Endothelial cell of umbilical vein (primary cell): Measurements from ENCODE around the gene ZSCAN25. TPM values are rescaled to one million over a fixed set of nuclear protein-coding genes. Genes with fewer than 3 reads are reported as not detected.

Source experiments
- BruUV-seq: library from RNA; stranded (reverse); fragments of 400-500 nt; replicated peaks from 2 replicates; lab custom pipeline; 2021; lab: Mats Ljungman, UMichigan
- CTCF ChIA-PET: fragments of 300-600, 350-600 bp; sonication (Branson Sonifier 250); formaldehyde crosslinking; loops from one replicate; lab custom pipeline; 2021; ENCODE audit warnings: antibody characterized with exemption, inconsistent platforms; lab: Charles Lee
- POLR2A ChIA-PET: fragments of 300-600, 350-600 bp; sonication (Branson Sonifier 250); formaldehyde crosslinking; loops from one replicate; lab custom pipeline; 2021; ENCODE audit warnings: antibody characterized with exemption, inconsistent platforms; lab: Charles Lee
- DNase-seq: peaks from one replicate; pipeline ENCODE4 v3.0.0-alpha.2; 2011; ENCODE audit warnings: low read depth, low spot score
- FAIRE-seq: peaks from 2 replicates; lab custom pipeline; 2011; peaks lifted over from hg19 to GRCh38; lab: Jason Lieb, UNC
- H2AFZ ChIP-seq: 2 replicates; pipeline ENCODE4 v1.6.0; 2012; ENCODE audit warnings: low read depth, low read length, control low read depth, inconsistent platforms
- H3K27ac ChIP-seq: 2 replicates; pipeline ENCODE4 v1.5.1; 2011; ENCODE audit warnings: low read depth, mild to moderate bottlenecking, control low read depth, low read length, moderate library complexity; ENCODE audit not compliant: insufficient read depth
- H3K27me3 ChIP-seq, 2 experiments: 2 replicates each; pipeline versions ENCODE4 v1.6.0 to v1.6.1; 2011; ENCODE audit warnings: low read length in 2 of 2, mixed read lengths in 1 of 2; ENCODE audit not compliant: control insufficient read depth in 2 of 2, insufficient read depth in 2 of 2
- H3K36me3 ChIP-seq, 2 experiments: 2 replicates in 1 of 2; 3 replicates in 1 of 2; pipeline ENCODE4 v1.5.1; 2011; ENCODE audit warnings: low read length in 2 of 2, mild to moderate bottlenecking in 1 of 2, moderate library complexity in 1 of 2; ENCODE audit not compliant: control insufficient read depth in 2 of 2, insufficient read depth in 2 of 2; ENCODE audit errors: extremely low read depth in 1 of 2
- H3K4me1 ChIP-seq: 3 replicates; pipeline ENCODE4 v1.5.1; 2011; ENCODE audit warnings: mild to moderate bottlenecking, low read length; ENCODE audit not compliant: control insufficient read depth, insufficient read depth; ENCODE audit errors: extremely low read depth
- H3K4me2 ChIP-seq: 2 replicates; pipeline ENCODE4 v1.6.1; 2011; ENCODE audit warnings: low read length, control low read depth, mixed read lengths; ENCODE audit not compliant: insufficient read depth
- H3K4me3 ChIP-seq, 3 experiments: fragments of 200-600 bp in 1 of 3; sonication (generic), shearing (Covaris generic) in 1 of 3; replicated peaks in 1 of 3; 2 replicates each; pipeline ENCODE4 v1.5.1; 2011 to 2016; ENCODE audit warnings: control low read depth in 3 of 3, low read length in 3 of 3, mild to moderate bottlenecking in 2 of 3, inconsistent platforms in 1 of 3, low read depth in 1 of 3, moderate library complexity in 1 of 3; ENCODE audit not compliant: insufficient read depth in 1 of 3
- H3K79me2 ChIP-seq: 2 replicates; pipeline ENCODE4 v1.6.0; 2012; ENCODE audit warnings: low read length, inconsistent platforms; ENCODE audit not compliant: control insufficient read depth, insufficient read depth
- H3K9ac ChIP-seq: replicated peaks from 2 replicates; pipeline ENCODE3; 2011; ENCODE audit warnings: low read length, control low read depth; ENCODE audit not compliant: insufficient read depth; ENCODE audit errors: extremely low read depth
- H3K9me1 ChIP-seq: replicated peaks from 3 replicates; pipeline ENCODE4 v1.6.0; 2011; ENCODE audit warnings: mild to moderate bottlenecking, low read length; ENCODE audit not compliant: control insufficient read depth, insufficient read depth; ENCODE audit errors: extremely low read depth
- H3K9me3 ChIP-seq: replicated peaks from 2 replicates; pipeline ENCODE4 v1.5.1; 2012; ENCODE audit warnings: low read length, inconsistent platforms; ENCODE audit not compliant: control insufficient read depth, insufficient read depth
- H4K20me1 ChIP-seq: replicated peaks from 2 replicates; pipeline ENCODE3; 2011; ENCODE audit warnings: mild to moderate bottlenecking, low read length; ENCODE audit not compliant: control insufficient read depth, insufficient read depth; ENCODE audit errors: extremely low read depth
- EZH2 ChIP-seq: IDR thresholded peaks from 2 replicates; pipeline ENCODE4 v1.6.1; 2012; ENCODE audit warnings: borderline replicate concordance, low read depth, mild to moderate bottlenecking, moderate library complexity, low read length, inconsistent platforms; ENCODE audit not compliant: severe bottlenecking
- JUN ChIP-seq: IDR thresholded peaks from 2 replicates; pipeline ENCODE4 v1.6.1; 2011; ENCODE audit warnings: borderline replicate concordance, low read depth; ENCODE audit not compliant: insufficient read length, insufficient read depth
- MYC ChIP-seq: IDR thresholded peaks from one replicate; pipeline ENCODE4 v1.6.1; 2011; ENCODE audit warnings: mild to moderate bottlenecking, low read depth, low read length
- POLR2A ChIP-seq: IDR thresholded peaks from 2 replicates; pipeline ENCODE4 v1.6.1; 2012; ENCODE audit warnings: low read depth, mild to moderate bottlenecking, control low read depth, low read length
- POLR2AphosphoS5 ChIP-seq: IDR thresholded peaks from 2 replicates; pipeline ENCODE4 v1.6.1; 2012; ENCODE audit warnings: low read depth, mild to moderate bottlenecking, control low read depth, low read length, moderate library complexity; ENCODE audit not compliant: insufficient read depth
- dilution Hi-C: fragments of 300-500 bp; cut with MboI; formaldehyde crosslinking; loops from one replicate; pipeline ENCODE4 v1.15.0; 2019; ENCODE audit warnings: low sequenced_read_pairs; ENCODE audit not compliant: extremely low pct_ligation_motif_present
- intact Hi-C: fragments of 100-400 bp; cut with micrococcal nuclease; formaldehyde crosslinking; loops from one replicate; pipeline ENCODE4 v1.10.0; 2022
- polyA plus RNA-seq, 4 experiments: library from polyadenylated mRNA; depleted of rRNA in 3 of 4; stranded (reverse) in 3 of 4; unstranded in 1 of 4; fragments of >200 nt; gene quantifications; 2 replicates each; pipeline versions ENCODE4 v1.2.1 to v1.2.3, GENCODE V29; 2011 to 2012; ENCODE audit warnings: missing spikeins in 1 of 4
- total RNA-seq: library from RNA; stranded (reverse); gene quantifications from 2 replicates; pipeline ENCODE4 v1.2.3, GENCODE V29; 2021
- TF ChIP-seq, protein P1 (sequence below), 2 donors: IDR thresholded peaks; 1 replicate in 1 of 2; 2 replicates in 1 of 2; pipeline ENCODE4 v1.5.1; 2011; ENCODE audit warnings: low read length in 2 of 2, mild to moderate bottlenecking in 2 of 2, moderate library complexity in 2 of 2, control low read depth in 1 of 2, inconsistent platforms in 1 of 2, low read depth in 1 of 2; ENCODE audit not compliant: insufficient read depth in 1 of 2; ENCODE audit errors: extremely low read depth in 1 of 2

ZSCAN25 gene
- total and polyA plus RNA-seq, 2 donors (not counting 3 experiments of a cell fraction or from before 2014, with no cell fraction given) = 8.9 to 13.8 TPM

DNA sequence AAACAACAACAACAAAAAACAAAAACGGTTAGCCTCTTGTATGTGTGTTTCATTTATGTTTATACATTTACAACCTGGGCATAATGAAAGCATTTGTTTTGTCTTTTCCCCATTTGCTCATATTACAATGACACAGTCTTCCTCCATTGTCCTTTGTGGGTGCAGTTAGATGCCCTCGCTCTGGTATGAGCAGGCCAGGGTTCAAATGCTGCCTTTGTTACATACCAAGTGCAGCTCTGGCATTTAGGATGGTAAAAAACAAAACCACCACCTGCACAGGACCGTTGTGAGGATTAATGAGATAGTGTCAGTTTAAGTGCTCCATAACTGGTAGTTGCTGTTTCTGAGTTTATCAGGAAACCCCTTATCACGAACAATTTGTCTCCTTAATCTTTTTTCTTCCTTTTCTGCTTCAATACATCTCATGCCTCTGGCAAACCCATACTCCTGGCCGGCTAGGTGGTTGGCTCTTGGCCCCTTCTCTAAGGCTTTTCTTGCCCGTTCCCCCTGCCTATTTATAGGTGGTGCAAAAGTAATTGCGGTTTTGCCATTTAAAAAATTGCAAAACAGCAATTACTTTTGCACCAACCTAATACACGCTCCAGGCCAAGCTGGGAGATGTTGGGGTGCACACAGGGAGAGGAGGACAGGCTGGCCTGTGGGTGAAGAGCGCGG, 37.3 kb upstream of the ZSCAN25 start:
- Histone ChIP-seq H3K9ac (no peak overlapping the region), H3K79me2 (no peaks in the 10 kb centered on the region), H3K27me3 (peaks cover 0 to 2% of the 10 kb centered on the region in 2 experiments), H3K4me1 (peaks cover 6% of the 10 kb centered on the region), H2AFZ (peak overlapping the region; percentile 98), H3K4me2 (peak overlapping the region; percentile 86), H4K20me1 (no peaks in the 10 kb centered on the region), H3K9me1 (no peaks in the 10 kb centered on the region), H3K27ac (no peak overlapping the region), H3K9me3 (no peaks in the 10 kb centered on the region), H3K4me3 (peak overlapping the region in 2 of 3 experiments; percentile 28 to 31), H3K36me3 (no peaks in the 10 kb centered on the region)
- no TSS peak for BruUV-seq
- dilution Hi-C loops = no loop called here
- DNase-seq = no peak
- FAIRE-seq = no peak
- intact Hi-C loops = no loop called here
- POLR2A ChIA-PET = no interaction called here
- CTCF ChIA-PET = interaction anchor here (0.5 to 2.1 kb wide), 5 partner anchors 8 to 409 kb away, joined by 3 to 8 read pairs (median 4); partner anchors contain the start of gene ZSCAN25
- TF ChIP-seq POLR2AphosphoS5 = no peak
- TF ChIP-seq POLR2A = no peak

DNA sequence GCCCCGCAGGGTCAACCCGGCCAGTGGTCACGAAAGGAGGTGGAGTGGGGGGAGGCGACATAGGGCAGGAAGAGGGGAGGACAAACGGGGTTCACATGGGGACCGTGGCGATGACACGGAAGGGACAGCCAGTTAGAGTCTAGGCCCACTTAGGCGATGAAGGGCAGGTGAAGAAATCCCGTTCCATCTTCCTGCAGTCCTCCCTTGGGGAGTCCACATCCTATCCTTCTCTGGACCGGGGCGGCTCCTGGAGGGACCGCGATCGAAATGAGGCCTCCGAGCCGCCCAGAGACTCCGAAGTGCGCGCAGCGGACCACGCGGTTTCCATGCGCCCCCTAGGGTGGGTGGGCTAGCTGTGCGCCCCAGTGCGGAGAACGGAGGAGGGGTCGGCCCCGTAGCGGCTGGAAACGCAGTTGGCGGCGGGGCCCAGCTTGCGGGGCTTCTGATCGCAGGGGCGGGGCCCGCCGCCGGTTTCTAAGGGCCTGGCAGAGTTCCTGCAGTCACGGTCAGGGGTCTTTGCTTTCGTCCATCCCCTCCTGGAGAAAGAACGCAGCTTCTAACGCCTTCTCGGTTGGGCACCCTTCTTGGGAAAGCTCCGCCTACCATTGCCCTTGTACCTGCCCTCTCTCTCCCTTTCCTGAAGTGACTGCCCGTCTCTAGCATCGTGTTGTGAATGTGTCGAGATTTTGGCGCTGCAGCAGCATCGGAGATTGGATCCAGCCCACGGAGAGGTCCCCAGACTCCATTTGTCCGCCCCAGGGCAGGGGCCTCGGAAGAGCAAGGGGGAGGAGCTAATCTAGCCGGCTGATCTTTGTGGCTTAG, 36.6 kb upstream of the ZSCAN25 start:
- no TSS peak for BruUV-seq
- POLR2A ChIA-PET = no interaction called here
- Histone ChIP-seq H3K9ac (no peak overlapping the region), H3K4me2 (peak overlapping the region; percentile 86), H3K27me3 (peaks cover 0 to 2% of the 10 kb centered on the region in 2 experiments), H3K9me3 (no peaks in the 10 kb centered on the region), H4K20me1 (no peaks in the 10 kb centered on the region), H3K4me1 (peaks cover 6% of the 10 kb centered on the region), H3K79me2 (no peaks in the 10 kb centered on the region), H3K4me3 (peak overlapping the region; percentile 28 to 33 (median 31)), H2AFZ (peak overlapping the region; percentile 98), H3K27ac (no peak overlapping the region), H3K36me3 (no peaks in the 10 kb centered on the region), H3K9me1 (no peaks in the 10 kb centered on the region)
- intact Hi-C loops = no loop called here
- CTCF ChIA-PET = interaction anchor here (0.8 to 2.1 kb wide), 8 partner anchors 9 to 211 kb away, joined by 3 to 10 read pairs (median 6); partner anchors contain the start of genes CPSF4, PTCD1 and ZSCAN25
- DNase-seq (peak; percentile 50), FAIRE-seq (peak; percentile 62)
- dilution Hi-C loops = no loop called here
- TF ChIP-seq, protein P1, sequence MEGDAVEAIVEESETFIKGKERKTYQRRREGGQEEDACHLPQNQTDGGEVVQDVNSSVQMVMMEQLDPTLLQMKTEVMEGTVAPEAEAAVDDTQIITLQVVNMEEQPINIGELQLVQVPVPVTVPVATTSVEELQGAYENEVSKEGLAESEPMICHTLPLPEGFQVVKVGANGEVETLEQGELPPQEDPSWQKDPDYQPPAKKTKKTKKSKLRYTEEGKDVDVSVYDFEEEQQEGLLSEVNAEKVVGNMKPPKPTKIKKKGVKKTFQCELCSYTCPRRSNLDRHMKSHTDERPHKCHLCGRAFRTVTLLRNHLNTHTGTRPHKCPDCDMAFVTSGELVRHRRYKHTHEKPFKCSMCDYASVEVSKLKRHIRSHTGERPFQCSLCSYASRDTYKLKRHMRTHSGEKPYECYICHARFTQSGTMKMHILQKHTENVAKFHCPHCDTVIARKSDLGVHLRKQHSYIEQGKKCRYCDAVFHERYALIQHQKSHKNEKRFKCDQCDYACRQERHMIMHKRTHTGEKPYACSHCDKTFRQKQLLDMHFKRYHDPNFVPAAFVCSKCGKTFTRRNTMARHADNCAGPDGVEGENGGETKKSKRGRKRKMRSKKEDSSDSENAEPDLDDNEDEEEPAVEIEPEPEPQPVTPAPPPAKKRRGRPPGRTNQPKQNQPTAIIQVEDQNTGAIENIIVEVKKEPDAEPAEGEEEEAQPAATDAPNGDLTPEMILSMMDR (IDR thresholded peaks at IDR 0.05; ENCODE audit: extremely low read depth in 1 of 2, insufficient read depth in 1 of 2, low read depth in 1 of 2, low read length in 2 of 2) = peak; percentile 40 to 68
- TF ChIP-seq POLR2A = no peak
- peak; percentile 38 for TF ChIP-seq EZH2
- TF ChIP-seq MYC = no peak
- no peak for TF ChIP-seq JUN
